HG03442 (cell line): ENCODE measurements around the gene RRAS2.
"Not testable (repeated sequence)": the region's sequence is repeated elsewhere in the genome, so short reads cannot be mapped to it uniquely, and the experiment has no call there.

Experiments
- ATAC-seq: cut with Tn5 transposase; IDR thresholded peaks from one replicate; pipeline ENCODE4 v1.9.1; 2021; ENCODE audit warnings: mild to moderate bottlenecking, moderate library complexity; ENCODE audit not compliant: unreplicated experiment

Gene RRAS2

GRCh38 chr11:14308897-14309387, 50.0 kb downstream of the RRAS2 start:
- ATAC-seq: peak; percentile 29

- peak; percentile 43 for ATAC-seq
Measured at GRCh38 chr11:14308114-14308896, 50.7 kb downstream of the RRAS2 start.

GRCh38 chr11:14306481-14306880, 52.5 kb downstream of the RRAS2 start:
- no peak for ATAC-seq

GRCh38 chr11:14305649-14306048, 53.3 kb downstream of the RRAS2 start:
- ATAC-seq: no peak

GRCh38 chr11:14304601-14305000, 54.4 kb downstream of the RRAS2 start:
- no peak for ATAC-seq

- ATAC-seq: peak; percentile 77
Measured at GRCh38 chr11:14300661-14301304, 58.2 kb downstream of the RRAS2 start.

- ATAC-seq: no peak
Measured at GRCh38 chr11:14299921-14300320, 59.1 kb downstream of the RRAS2 start.

GRCh38 chr11:14290422-14290821, 68.6 kb downstream of the RRAS2 start:
- no peak for ATAC-seq

GRCh38 chr11:14288189-14288935, 70.6 kb downstream of the RRAS2 start:
- no peak for ATAC-seq

- not testable (repeated sequence) for ATAC-seq
Measured at GRCh38 chr11:14278869-14279268, 80.1 kb downstream of the RRAS2 start.

- ATAC-seq: no peak
Measured at GRCh38 chr11:14275076-14275475, 83.9 kb downstream of the RRAS2 start.

GRCh38 chr11:14273895-14274294, 85.1 kb downstream of the RRAS2 start:
- ATAC-seq: no peak

- ATAC-seq: peak; percentile 70
Measured at GRCh38 chr11:14270690-14271542, 88.1 kb downstream of the RRAS2 start.

- no peak for ATAC-seq
Measured at GRCh38 chr11:14269692-14270573, 89.0 kb downstream of the RRAS2 start.

GRCh38 chr11:14267861-14268635, 90.9 kb downstream of the RRAS2 start:
- ATAC-seq: no peak

GRCh38 chr11:14266622-14267021, 92.4 kb downstream of the RRAS2 start:
- no peak for ATAC-seq

GRCh38 chr11:14264966-14265365, 94.0 kb downstream of the RRAS2 start:
- no peak for ATAC-seq

- no peak for ATAC-seq
Measured at GRCh38 chr11:14262271-14262846, 96.6 kb downstream of the RRAS2 start.

- no peak for ATAC-seq
Measured at GRCh38 chr11:14261066-14261465, 97.9 kb downstream of the RRAS2 start.
